ENCODE measurements around the gene CHST8.

The CHST8 gene

GRCh38 chr19:33806434-33806881 is 184.7 kb downstream of the CHST8 start:
- Histone ChIP-seq H3K36me3 (ENCODE audit: control insufficient read depth in 1 of 2, insufficient read depth in 2 of 2, low read length in 2 of 2) (peaks cover 68 to 77% of the 10 kb centered on the region in 2 experiments), H3K9ac (ENCODE audit: low read length) (no peak overlapping the region), H3K4me1 (ENCODE audit: control insufficient read depth in 1 of 2, insufficient read depth in 2 of 2, low read length in 2 of 2) (peaks cover 0 to 5% of the 10 kb centered on the region in 2 experiments), H2BK12ac (ENCODE audit: low read length) (no peak overlapping the region), H3K23ac (ENCODE audit: low read length) (no peak overlapping the region), H2BK5ac (ENCODE audit: low read depth, low read length, poor library complexity) (no peak overlapping the region), H3K27ac (ENCODE audit: low read depth, low read length) (no peak overlapping the region), H3K79me1 (ENCODE audit: low read length) (no peaks in the 10 kb centered on the region), H3K27me3 (ENCODE audit: insufficient read depth, low read length) (no peaks in the 10 kb centered on the region), H3K18ac (ENCODE audit: low read length) (no peak overlapping the region), H3K9me3 (ENCODE audit: insufficient read depth, low read depth, low read length) (peaks cover 2% of the 10 kb centered on the region), H3K14ac (ENCODE audit: low read length) (no peak overlapping the region), H3K4ac (ENCODE audit: low read depth, low read length) (no peak overlapping the region), H4K12ac (ENCODE audit: low read depth, low read length) (no peak overlapping the region), H4K91ac (ENCODE audit: low read depth, low read length) (no peak overlapping the region), H4K8ac (ENCODE audit: low read depth, low read length) (no peak overlapping the region), H2AFZ (ENCODE audit: insufficient read depth, low read length, poor library complexity) (no peak overlapping the region), H2AK5ac (ENCODE audit: low read length) (no peak overlapping the region), H3K4me2 (ENCODE audit: low read length) (no peak overlapping the region), H3K4me3 (ENCODE audit: low read depth, low read length) (no peak overlapping the region), H3K79me2 (ENCODE audit: control insufficient read depth, insufficient read depth, low read length, poor library complexity) (no peaks in the 10 kb centered on the region), H2BK120ac (ENCODE audit: insufficient read depth, low read length, poor library complexity) (no peak overlapping the region)
- no peak for DNase-seq
- no CpG with 5 or more reads among the region's 8 CpGs for WGBS (ENCODE audit: extremely low coverage, insufficient coverage, insufficient read length)

DNA sequence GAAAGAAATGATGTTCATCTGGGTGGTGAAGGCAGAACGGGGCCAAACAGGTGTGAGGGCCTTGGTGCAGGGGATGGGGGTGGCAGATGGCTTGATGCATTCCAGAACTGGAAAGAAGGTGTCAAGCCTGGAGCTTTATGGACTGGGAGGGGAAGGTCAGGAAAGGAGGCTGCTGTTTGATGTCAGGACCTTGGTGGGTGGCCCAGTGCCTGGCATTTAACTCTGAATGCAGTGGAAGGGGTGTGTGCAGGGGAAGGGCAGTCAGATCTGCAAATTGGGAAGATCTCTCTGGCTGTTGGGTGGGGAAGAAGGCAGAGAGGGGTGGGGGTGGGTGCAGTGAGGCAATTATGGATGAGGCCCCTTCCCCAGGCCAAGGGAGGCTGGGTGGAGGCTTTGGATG is 186.6 kb downstream of the CHST8 start:
- no peak overlapping the region for H3K27ac ChIP-seq (ENCODE audit: low read depth, low read length)
- no peaks in the 10 kb centered on the region for H3K79me2 ChIP-seq (ENCODE audit: control insufficient read depth, insufficient read depth, low read length, poor library complexity)
- DNase-seq = no peak
- peaks cover 67 to 77% of the 10 kb centered on the region in 2 experiments for H3K36me3 ChIP-seq (ENCODE audit: control insufficient read depth in 1 of 2, insufficient read depth in 2 of 2, low read length in 2 of 2)
- H2AK5ac ChIP-seq (ENCODE audit: low read length) = no peak overlapping the region
- no peak overlapping the region for H2BK12ac ChIP-seq (ENCODE audit: low read length)
- no CpG with 5 or more reads among the region's 1 CpG for WGBS (ENCODE audit: extremely low coverage, insufficient coverage, insufficient read length)
- no peak overlapping the region for H3K23ac ChIP-seq (ENCODE audit: low read length)
- no peak overlapping the region for H4K12ac ChIP-seq (ENCODE audit: low read depth, low read length)
- peaks cover 2% of the 10 kb centered on the region for H3K9me3 ChIP-seq (ENCODE audit: insufficient read depth, low read depth, low read length)
- no peak overlapping the region for H3K18ac ChIP-seq (ENCODE audit: low read length)
- H4K91ac ChIP-seq (ENCODE audit: low read depth, low read length) = no peak overlapping the region
- no peak overlapping the region for H3K14ac ChIP-seq (ENCODE audit: low read length)
- H2AFZ ChIP-seq (ENCODE audit: insufficient read depth, low read length, poor library complexity) = no peak overlapping the region
- H2BK5ac ChIP-seq (ENCODE audit: low read depth, low read length, poor library complexity) = no peak overlapping the region
- H2BK120ac ChIP-seq (ENCODE audit: insufficient read depth, low read length, poor library complexity) = no peak overlapping the region
- H3K27me3 ChIP-seq (ENCODE audit: insufficient read depth, low read length) = no peaks in the 10 kb centered on the region
- no peak overlapping the region for H3K9ac ChIP-seq (ENCODE audit: low read length)
- no peak overlapping the region for H3K4ac ChIP-seq (ENCODE audit: low read depth, low read length)
- no peak overlapping the region for H4K8ac ChIP-seq (ENCODE audit: low read depth, low read length)
- H3K79me1 ChIP-seq (ENCODE audit: low read length) = no peaks in the 10 kb centered on the region
- no peak overlapping the region for H3K4me2 ChIP-seq (ENCODE audit: low read length)
- H3K4me3 ChIP-seq (ENCODE audit: low read depth, low read length) = no peak overlapping the region
- H3K4me1 ChIP-seq (ENCODE audit: control insufficient read depth in 1 of 2, insufficient read depth in 2 of 2, low read length in 2 of 2) = peaks cover 9 to 14% of the 10 kb centered on the region in 2 experiments

DNA sequence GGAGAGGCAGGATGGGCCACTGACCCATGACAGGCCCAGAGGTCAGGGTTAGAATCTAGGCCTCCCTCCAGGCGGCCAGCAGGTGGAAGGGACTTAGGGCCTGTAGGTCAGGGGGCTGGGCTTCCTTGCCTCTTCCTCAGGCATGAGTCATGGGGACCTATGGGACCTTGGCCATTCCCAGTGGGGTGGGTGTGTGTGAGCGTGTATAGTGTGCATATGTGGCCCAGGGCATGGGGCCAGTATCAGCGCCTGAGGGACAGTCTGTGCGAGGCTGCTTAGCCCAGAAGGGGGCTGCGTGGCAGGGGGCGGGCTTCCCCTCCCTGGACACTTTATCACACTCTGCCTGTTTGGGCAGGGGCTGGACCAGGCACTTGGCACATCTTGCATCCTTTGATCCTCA is 188.2 kb downstream of the CHST8 start:
- no peak overlapping the region for H2BK12ac ChIP-seq (ENCODE audit: low read length)
- H3K18ac ChIP-seq (ENCODE audit: low read length) = no peak overlapping the region
- H2BK5ac ChIP-seq (ENCODE audit: low read depth, low read length, poor library complexity) = no peak overlapping the region
- H3K9ac ChIP-seq (ENCODE audit: low read length) = no peak overlapping the region
- no peak overlapping the region for H3K27ac ChIP-seq (ENCODE audit: low read depth, low read length)
- H4K8ac ChIP-seq (ENCODE audit: low read depth, low read length) = no peak overlapping the region
- H4K12ac ChIP-seq (ENCODE audit: low read depth, low read length) = no peak overlapping the region
- no CpG with 5 or more reads among the region's 6 CpGs for WGBS (ENCODE audit: extremely low coverage, insufficient coverage, insufficient read length)
- H3K23ac ChIP-seq (ENCODE audit: low read length) = no peak overlapping the region
- H3K9me3 ChIP-seq (ENCODE audit: insufficient read depth, low read depth, low read length) = peaks cover 2% of the 10 kb centered on the region
- H2AK5ac ChIP-seq (ENCODE audit: low read length) = no peak overlapping the region
- H3K79me1 ChIP-seq (ENCODE audit: low read length) = no peaks in the 10 kb centered on the region
- no peaks in the 10 kb centered on the region for H3K79me2 ChIP-seq (ENCODE audit: control insufficient read depth, insufficient read depth, low read length, poor library complexity)
- H3K27me3 ChIP-seq (ENCODE audit: insufficient read depth, low read length) = no peaks in the 10 kb centered on the region
- H3K36me3 ChIP-seq (ENCODE audit: control insufficient read depth in 1 of 2, insufficient read depth in 2 of 2, low read length in 2 of 2) = peaks cover 54 to 65% of the 10 kb centered on the region in 2 experiments
- no peak overlapping the region for H4K91ac ChIP-seq (ENCODE audit: low read depth, low read length)
- no peak overlapping the region for H3K14ac ChIP-seq (ENCODE audit: low read length)
- H2AFZ ChIP-seq (ENCODE audit: insufficient read depth, low read length, poor library complexity) = no peak overlapping the region
- no peak overlapping the region for H3K4me3 ChIP-seq (ENCODE audit: low read depth, low read length)
- H2BK120ac ChIP-seq (ENCODE audit: insufficient read depth, low read length, poor library complexity) = no peak overlapping the region
- H3K4me2 ChIP-seq (ENCODE audit: low read length) = no peak overlapping the region
- H3K4me1 ChIP-seq (ENCODE audit: control insufficient read depth in 1 of 2, insufficient read depth in 2 of 2, low read length in 2 of 2) = peaks cover 9 to 14% of the 10 kb centered on the region in 2 experiments
- DNase-seq = no peak
- H3K4ac ChIP-seq (ENCODE audit: low read depth, low read length) = no peak overlapping the region

DNA sequence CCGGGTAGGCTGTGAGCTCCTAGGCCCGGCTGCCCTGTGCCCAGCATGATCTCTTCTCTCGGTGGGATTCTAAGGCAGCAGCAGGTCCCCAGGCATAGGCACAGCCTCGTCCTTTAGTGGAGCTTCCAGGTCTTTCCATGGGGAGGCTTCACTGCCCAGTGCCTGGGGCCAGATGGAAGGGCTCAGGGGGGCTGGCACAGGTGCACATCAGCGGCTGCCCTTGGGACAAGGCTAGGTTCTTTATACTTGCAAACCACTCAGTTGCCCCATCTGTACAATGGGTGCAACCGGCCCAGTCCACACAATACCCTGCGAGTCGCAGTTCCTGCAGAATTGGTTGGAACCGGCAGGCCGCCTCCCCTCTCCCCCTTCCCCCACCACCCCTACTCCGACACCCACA is 189.1 kb downstream of the CHST8 start:
- Histone ChIP-seq H2BK12ac (ENCODE audit: low read length) (no peak overlapping the region), H2AFZ (ENCODE audit: insufficient read depth, low read length, poor library complexity) (no peak overlapping the region), H4K12ac (ENCODE audit: low read depth, low read length) (no peak overlapping the region), H3K27me3 (ENCODE audit: insufficient read depth, low read length) (no peaks in the 10 kb centered on the region), H3K4me2 (ENCODE audit: low read length) (no peak overlapping the region), H3K14ac (ENCODE audit: low read length) (no peak overlapping the region), H3K27ac (ENCODE audit: low read depth, low read length) (no peak overlapping the region), H4K91ac (ENCODE audit: low read depth, low read length) (no peak overlapping the region), H3K4ac (ENCODE audit: low read depth, low read length) (no peak overlapping the region), H3K4me1 (ENCODE audit: control insufficient read depth in 1 of 2, insufficient read depth in 2 of 2, low read length in 2 of 2) (peaks cover 9 to 14% of the 10 kb centered on the region in 2 experiments), H3K18ac (ENCODE audit: low read length) (no peak overlapping the region), H2BK5ac (ENCODE audit: low read depth, low read length, poor library complexity) (no peak overlapping the region), H2BK120ac (ENCODE audit: insufficient read depth, low read length, poor library complexity) (no peak overlapping the region), H3K4me3 (ENCODE audit: low read depth, low read length) (no peak overlapping the region), H3K23ac (ENCODE audit: low read length) (no peak overlapping the region), H3K79me2 (ENCODE audit: control insufficient read depth, insufficient read depth, low read length, poor library complexity) (no peaks in the 10 kb centered on the region), H3K79me1 (ENCODE audit: low read length) (no peaks in the 10 kb centered on the region), H3K9ac (ENCODE audit: low read length) (no peak overlapping the region), H4K8ac (ENCODE audit: low read depth, low read length) (no peak overlapping the region), H3K9me3 (ENCODE audit: insufficient read depth, low read depth, low read length) (peaks cover 2% of the 10 kb centered on the region), H3K36me3 (ENCODE audit: control insufficient read depth in 1 of 2, insufficient read depth in 2 of 2, low read length in 2 of 2) (peaks cover 47 to 56% of the 10 kb centered on the region in 2 experiments), H2AK5ac (ENCODE audit: low read length) (no peak overlapping the region)
- no CpG with 5 or more reads among the region's 11 CpGs for WGBS (ENCODE audit: extremely low coverage, insufficient coverage, insufficient read length)
- no peak for DNase-seq

All from trophoblast cell (in vitro differentiated cells and primary cell).